HCT116 (cell line): ENCODE results near the gene CIT. TPM values are rescaled to one million over a fixed set of nuclear protein-coding genes. Genes with fewer than 3 reads are reported as not detected.

Experiments used
- ATAC-seq: fragments of 200-7000 bp; cut with Tn5 transposase; 2 replicates; pipeline ENCODE4 v1.9.1; 2020; ENCODE audit warnings: mild to moderate bottlenecking, moderate library complexity
- BruUV-seq: library from RNA; stranded (reverse); fragments of 400-500 nt; replicated peaks from 2 replicates; lab custom pipeline; 2021; lab: Mats Ljungman, UMichigan
- CTCF ChIA-PET: fragments of 300-600 bp; sonication (Branson Sonifier 250); formaldehyde crosslinking; loops from one replicate; lab custom pipeline; 2021; ENCODE audit warnings: antibody characterized with exemption; lab: Charles Lee
- POLR2A ChIA-PET: fragments of 300-600, 350-600 bp; sonication (Branson Sonifier 250); formaldehyde crosslinking; loops from one replicate; lab custom pipeline; 2021; ENCODE audit warnings: antibody characterized with exemption; lab: Charles Lee
- RAD21 ChIA-PET, 2 experiments: fragments of 300-600 bp; sonication (Branson Sonifier 250); formaldehyde crosslinking; loops; one replicate each; lab custom pipeline; 2023; ENCODE audit warnings: low total read pairs in 2 of 2; ENCODE audit not compliant: uncharacterized antibody in 2 of 2, unreplicated experiment in 2 of 2, low non-redundant PET in 1 of 2; lab: Charles Lee
- DNase-seq: peaks from one replicate; pipeline ENCODE4 v3.0.0-alpha.2; 2010; ENCODE audit warnings: low read depth, low spot score
- H2AFZ ChIP-seq: fragments of 200-600 bp; shearing (Covaris generic), sonication (generic); 2 replicates; pipeline ENCODE4 v1.6.1; 2017; ENCODE audit warnings: low read depth, mixed run types, mixed read lengths, antibody characterized with exemption, low read length; ENCODE audit not compliant: poor library complexity, severe bottlenecking
- H3K27ac ChIP-seq: 2 replicates; pipeline ENCODE4 v1.5.1; 2012; ENCODE audit warnings: low read depth, low read length
- H3K27me3 ChIP-seq: fragments of 200-600 bp; sonication (generic); 2 replicates; pipeline ENCODE4 v1.6.1; 2016; ENCODE audit warnings: mixed run types, low read length, mixed read lengths; ENCODE audit not compliant: insufficient read depth
- H3K36me3 ChIP-seq, 2 experiments: fragments of 200-500 bp in 1 of 2; fragments of 200-600 bp in 1 of 2; sonication (Bioruptor generic) in 1 of 2; sonication (generic) in 1 of 2; 2 replicates each; pipeline versions ENCODE4 v1.5.1 to v1.6.1; 2014 to 2016; ENCODE audit warnings: low read length in 2 of 2, inconsistent platforms in 1 of 2, mixed read lengths in 1 of 2, mixed run types in 1 of 2; ENCODE audit not compliant: insufficient read depth in 2 of 2, control insufficient read depth in 1 of 2
- H3K4me1 ChIP-seq, 2 experiments: fragments of 200-600 bp in 1 of 2; sonication (generic) in 1 of 2; 2 replicates each; pipeline versions ENCODE4 v1.5.1 to v1.6.1; 2012 to 2017; ENCODE audit warnings: low read length in 2 of 2, inconsistent platforms in 1 of 2, mild to moderate bottlenecking in 1 of 2, mixed read lengths in 1 of 2, mixed run types in 1 of 2, moderate library complexity in 1 of 2; ENCODE audit not compliant: insufficient read depth in 2 of 2, control insufficient read depth in 1 of 2
- H3K4me2 ChIP-seq: fragments of 200-600 bp; sonication (generic); 2 replicates; pipeline ENCODE4 v1.6.1; 2017; ENCODE audit warnings: mixed run types, low read length, mixed read lengths
- H3K4me3 ChIP-seq, 2 experiments: fragments of 200-600 bp in 1 of 2; sonication (generic) in 1 of 2; replicated peaks in 1 of 2; 2 replicates each; pipeline ENCODE4 v1.5.1; 2011 to 2016; ENCODE audit warnings: low read length in 2 of 2, control low read depth in 1 of 2, low read depth in 1 of 2, mild to moderate bottlenecking in 1 of 2, mixed read lengths in 1 of 2, mixed run types in 1 of 2
- H3K79me2 ChIP-seq: fragments of 200-600 bp; sonication (generic); 2 replicates; pipeline ENCODE4 v1.6.1; 2017; ENCODE audit warnings: mild to moderate bottlenecking, mixed run types, low read length, moderate library complexity, mixed read lengths; ENCODE audit not compliant: insufficient read depth
- H3K9ac ChIP-seq: fragments of 200-600 bp; sonication (generic); 2 replicates; pipeline ENCODE4 v1.6.1; 2016; ENCODE audit warnings: low read length, mixed read lengths
- H3K9me2 ChIP-seq: fragments of 200-600 bp; sonication (generic), shearing (Covaris generic); 2 replicates; pipeline ENCODE4 v1.6.1; 2017; ENCODE audit warnings: mixed run types, mild to moderate bottlenecking, moderate library complexity; ENCODE audit not compliant: insufficient read depth
- H3K9me3 ChIP-seq, 2 experiments: fragments of 200-500 bp in 1 of 2; fragments of 200-600 bp in 1 of 2; sonication (Bioruptor generic) in 1 of 2; sonication (generic) in 1 of 2; 2 replicates each; pipeline ENCODE4 v1.6.1; 2014 to 2017; ENCODE audit warnings: low read length in 2 of 2, mixed read lengths in 2 of 2, inconsistent platforms in 1 of 2, low read depth in 1 of 2, mild to moderate bottlenecking in 1 of 2, mixed run types in 1 of 2, moderate library complexity in 1 of 2; ENCODE audit not compliant: control insufficient read depth in 1 of 2, insufficient read depth in 1 of 2
- H4K20me1 ChIP-seq: fragments of 200-600 bp; sonication (generic), shearing (Covaris generic); 2 replicates; pipeline ENCODE4 v1.6.1; 2017; ENCODE audit warnings: mixed run types, mild to moderate bottlenecking, moderate library complexity; ENCODE audit not compliant: insufficient read depth
- ATF3 ChIP-seq: IDR thresholded peaks from 2 replicates; pipeline ENCODE4 v1.6.1; 2012
- EGR1 ChIP-seq: IDR thresholded peaks from 2 replicates; pipeline ENCODE4 v1.6.1; 2012; ENCODE audit warnings: low read depth
- ELF1 ChIP-seq: IDR thresholded peaks from 2 replicates; pipeline ENCODE4 v1.6.1; 2012; ENCODE audit warnings: low read depth, borderline replicate concordance
- EZH2 ChIP-seq: fragments of 200-600 bp; sonication (generic); IDR thresholded peaks from 2 replicates; pipeline ENCODE4 v1.6.1; 2017; ENCODE audit warnings: antibody characterized with exemption, mixed run types
- FOSL1 ChIP-seq: IDR thresholded peaks from 2 replicates; pipeline ENCODE4 v1.6.1; 2012; ENCODE audit warnings: low read depth
- RAD21 ChIP-seq: IDR thresholded peaks from 2 replicates; pipeline ENCODE4 v1.6.1; 2012; ENCODE audit warnings: low read depth, mild to moderate bottlenecking
- REST ChIP-seq: IDR thresholded peaks from 2 replicates; pipeline ENCODE4 v1.6.1; 2012; ENCODE audit warnings: low read depth
- SIN3A ChIP-seq: IDR thresholded peaks from 2 replicates; pipeline ENCODE4 v1.6.1; 2012; ENCODE audit warnings: low read depth
- SRF ChIP-seq: IDR thresholded peaks from 2 replicates; pipeline ENCODE4 v1.6.1; 2012; ENCODE audit warnings: low read depth
- TCF7L2 ChIP-seq: IDR thresholded peaks from 2 replicates; pipeline ENCODE4 v1.7.0; 2011; ENCODE audit warnings: borderline replicate concordance, inconsistent platforms; ENCODE audit not compliant: insufficient read depth, insufficient read length; ENCODE audit errors: extremely low read depth
- YY1 ChIP-seq: IDR thresholded peaks from 2 replicates; pipeline ENCODE4 v1.6.1; 2011; ENCODE audit warnings: low read length, low read depth, moderate library complexity, mild to moderate bottlenecking; ENCODE audit not compliant: insufficient replicate concordance; ENCODE audit errors: extremely low read depth
- ZNF274 ChIP-seq: fragments of 200-500 bp; sonication (Bioruptor generic); IDR thresholded peaks from 2 replicates; pipeline ENCODE4 v1.6.1; 2014; ENCODE audit warnings: mild to moderate bottlenecking, low read depth, low read length, inconsistent platforms
- intact Hi-C: fragments of 100-400 bp; cut with micrococcal nuclease; formaldehyde crosslinking; loops from 2 replicates; pipeline ENCODE4 v1.10.0; 2022
- total RNA-seq: library from RNA; stranded (reverse); gene quantifications from one replicate; pipeline ENCODE4 v1.2.1, GENCODE V29; 2021; ENCODE audit not compliant: unreplicated experiment
- TF ChIP-seq, protein P1 (sequence below): IDR thresholded peaks from 2 replicates; pipeline ENCODE4 v1.6.1; 2012

CIT gene
- total RNA-seq, 1 experiment from 2014 or later, result 54.2 TPM

- H3K9me3 ChIP-seq, result no peaks in the 10 kb centered on the region
- no peak overlapping the region for H3K9ac ChIP-seq
- RAD21 ChIA-PET, result no interaction called here
- H3K27me3 ChIP-seq, result no peaks in the 10 kb centered on the region
- CTCF ChIA-PET, result interaction anchor here (1.0 to 2.9 kb wide), 5 partner anchors 12 to 121 kb away, joined by 3 to 11 read pairs (median 7); no protein-coding TSS in a partner anchor
- H2AFZ ChIP-seq, result no peak overlapping the region
- intact Hi-C loops, result loop anchor here (5.0 kb wide), 1 partner anchor 85 kb away; no protein-coding TSS in a partner anchor
- POLR2A ChIA-PET, result no interaction called here
- H3K4me1 ChIP-seq, result peaks cover 6% of the 10 kb centered on the region in 2 experiments; a peak in 3 of 4 replicates
- H3K4me3 ChIP-seq, result no peak overlapping the region
- H3K27ac ChIP-seq, result no peak overlapping the region
- TF ChIP-seq EZH2, result no peak
- TF ChIP-seq ZNF274, result no peak
- no peak for TF ChIP-seq SIN3A
- no peak for TF ChIP-seq TCF7L2
- no peak for TF ChIP-seq SRF
- TF ChIP-seq, protein P1, sequence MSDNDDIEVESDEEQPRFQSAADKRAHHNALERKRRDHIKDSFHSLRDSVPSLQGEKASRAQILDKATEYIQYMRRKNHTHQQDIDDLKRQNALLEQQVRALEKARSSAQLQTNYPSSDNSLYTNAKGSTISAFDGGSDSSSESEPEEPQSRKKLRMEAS, result no peak
- no peak for TF ChIP-seq RAD21
- no peak for TF ChIP-seq ATF3
- TF ChIP-seq YY1, result no peak
- no peak for TF ChIP-seq FOSL1
- no peak for TF ChIP-seq EGR1
- TF ChIP-seq REST, result no peak
- TF ChIP-seq ELF1, result no peak
- H4K20me1 ChIP-seq, result 0 out of 2 replicates have a peak, but pooled peaks cover 4% of the 10 kb centered on the region
- peaks cover 7% of the 10 kb centered on the region; the same call in 1 of the 2 replicates for H3K79me2 ChIP-seq
- ATAC-seq (no peak), DNase-seq (no peak)
- H3K36me3 ChIP-seq, result peaks cover 9 to 13% of the 10 kb centered on the region in 2 experiments
- no peaks in the 10 kb centered on the region for H3K9me2 ChIP-seq
- BruUV-seq, result no TSS peak
- H3K4me2 ChIP-seq, result no peak overlapping the region
Observed at GRCh38 chr12:119781804-119782203, 95.3 kb downstream of the CIT start.
